Activated CD4-positive, alpha-beta T cell treated with anti-CD3 and anti-CD28 coated beads for 48 hours (primary cell): Measurements from ENCODE around the gene TRIM38.

ENCODE experiments used
- DNase-seq: peaks from one replicate; pipeline ENCODE4 v3.0.0-alpha.2; 2020

The TRIM38 gene

GRCh38 chr6:26028746-26029569, 66.4 kb downstream of the TRIM38 start:
- DNase-seq, result no peak

- no peak for DNase-seq
These were observed 66.9 kb downstream of the TRIM38 start for GRCh38 chr6:26029570-26029856.

- DNase-seq, result no peak
These were observed 67.5 kb downstream of the TRIM38 start for GRCh38 chr6:26029857-26030653.

GRCh38 chr6:26030716-26031115, 68.1 kb downstream of the TRIM38 start:
- DNase-seq, result no peak

GRCh38 chr6:26031151-26031594, 68.6 kb downstream of the TRIM38 start:
- no peak for DNase-seq

GRCh38 chr6:26031595-26032339, 69.2 kb downstream of the TRIM38 start:
- peak; percentile 88 for DNase-seq

GRCh38 chr6:26032340-26033084, 69.9 kb downstream of the TRIM38 start:
- DNase-seq, result peak; percentile 63

- DNase-seq, result peak; percentile 81
These were observed 70.7 kb downstream of the TRIM38 start for GRCh38 chr6:26033085-26033940.

GRCh38 chr6:26033941-26034354, 71.3 kb downstream of the TRIM38 start:
- peak; percentile 79 for DNase-seq

GRCh38 chr6:26034905-26035304, 72.3 kb downstream of the TRIM38 start:
- no peak for DNase-seq
